D341Med (cell line): ENCODE measurements around the gene NAT9.

Source experiments
- DNase-seq: peaks from one replicate; pipeline ENCODE4 v3.0.0; 2012; ENCODE audit warnings: low spot score

The NAT9 gene

DNA sequence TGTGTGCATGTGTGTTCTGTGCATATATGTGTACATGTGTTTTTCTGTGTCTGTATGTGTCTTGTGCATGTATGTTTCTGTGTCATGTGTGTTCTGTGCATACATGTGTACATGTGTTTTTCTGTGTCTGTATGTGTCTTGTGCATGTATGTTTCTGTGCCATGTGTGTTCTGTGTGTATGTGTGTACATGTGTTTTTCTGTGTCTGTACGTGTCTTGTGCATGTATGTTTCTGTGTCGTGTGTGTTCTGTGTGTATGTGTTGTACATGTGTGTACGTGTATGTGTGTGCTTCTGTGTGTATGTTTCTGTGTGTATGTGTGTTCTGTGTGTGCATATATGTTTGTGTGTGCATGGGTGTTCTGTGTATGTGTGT is 47.5 kb downstream of the NAT9 start:
- DNase-seq = no peak

DNA sequence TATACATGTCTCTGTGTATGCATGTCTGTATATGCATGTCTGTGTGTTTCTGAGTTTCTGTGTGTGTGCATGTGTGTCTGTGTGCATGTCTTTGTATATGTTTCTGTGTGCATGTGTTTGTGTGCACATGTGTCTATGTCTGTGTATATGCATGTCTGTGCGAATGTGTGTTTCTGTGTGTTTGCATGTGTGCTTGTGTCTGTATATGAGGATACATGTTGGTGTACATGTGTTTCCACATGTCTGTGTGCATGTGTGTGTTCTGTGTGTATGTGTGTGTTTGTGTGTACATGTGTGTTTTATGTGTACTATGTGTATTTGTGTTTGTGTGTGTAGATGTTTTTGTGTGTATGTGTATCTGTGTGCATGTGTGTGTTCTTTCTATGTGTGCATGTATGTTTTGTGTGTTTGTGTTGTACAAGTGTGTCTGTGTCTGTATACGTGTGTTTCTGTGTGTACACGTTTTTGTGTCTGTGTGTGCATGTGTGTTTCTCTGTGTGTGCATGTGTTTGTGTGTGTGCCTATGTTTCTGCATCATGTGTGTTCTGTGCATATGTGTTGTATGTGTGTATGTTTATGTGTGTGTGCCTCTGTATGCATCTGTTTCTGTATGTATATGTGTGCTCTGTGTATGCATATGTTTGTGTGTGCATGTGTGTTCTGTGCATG is 48.0 kb downstream of the NAT9 start:
- DNase-seq = no peak

DNA sequence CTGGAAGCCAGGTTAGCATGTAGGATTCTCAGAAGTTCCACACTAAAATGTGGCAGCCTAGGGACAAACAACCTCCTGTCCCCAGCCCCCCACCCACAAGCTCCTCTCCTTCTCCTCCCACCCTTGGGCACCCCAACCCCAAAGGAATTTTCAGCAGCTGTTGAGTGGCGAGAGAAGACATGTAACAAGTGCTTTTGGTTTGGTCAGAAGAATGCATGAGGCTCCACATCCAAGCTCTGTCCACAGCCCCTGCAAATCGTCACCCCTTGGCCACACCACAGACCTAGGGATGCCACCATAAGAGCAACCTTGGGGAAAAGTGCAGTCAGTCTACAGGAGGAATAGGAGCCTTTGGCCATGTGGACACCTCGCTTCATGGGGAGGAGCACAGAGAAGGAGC is 51.0 kb downstream of the NAT9 start:
- DNase-seq = no peak

DNA sequence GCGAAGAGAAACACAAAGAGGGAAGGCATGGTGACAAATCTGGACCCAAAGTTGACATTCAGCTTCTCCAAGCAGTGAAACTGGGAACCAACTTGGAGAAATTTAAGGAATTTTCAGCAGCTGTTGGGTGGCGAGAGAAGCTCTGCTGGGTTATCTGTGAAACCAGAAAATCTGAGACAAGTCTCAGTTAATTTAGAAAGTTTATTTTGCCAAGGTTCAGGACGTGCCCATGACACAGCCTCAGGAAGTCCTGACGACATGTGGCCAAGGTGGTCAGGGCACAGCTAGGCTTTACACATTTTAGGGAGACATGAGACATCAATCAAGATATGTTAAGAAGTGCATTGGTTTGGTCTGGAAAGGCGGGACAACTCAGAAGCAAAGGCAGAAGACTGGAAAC is 52.3 kb downstream of the NAT9 start:
- DNase-seq = no peak

DNA sequence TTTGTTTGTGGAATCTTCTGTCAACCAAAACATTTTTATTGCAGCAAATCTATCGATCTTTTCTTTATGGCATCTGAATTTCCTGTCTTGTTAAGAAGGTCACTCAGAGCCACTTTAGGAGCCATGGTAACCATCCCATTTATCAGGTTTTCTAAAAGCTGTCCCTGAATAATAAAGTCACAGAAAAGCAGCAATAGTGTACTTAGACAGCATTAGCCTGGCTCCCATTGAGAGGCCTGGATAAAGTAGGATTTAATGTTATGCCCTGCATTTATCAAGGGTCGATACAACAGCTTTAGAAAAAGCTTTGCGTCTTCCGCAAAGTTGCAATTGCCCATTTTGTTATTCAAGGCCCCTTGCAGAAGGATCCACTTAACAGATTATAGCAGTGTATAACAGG is 53.4 kb downstream of the NAT9 start:
- DNase-seq = no peak
